HepG2 (cell line): ENCODE results near the gene ANKS1A. TPM values are rescaled to one million over a fixed set of nuclear protein-coding genes. Genes with fewer than 3 reads are reported as not detected.

Experiments used
- ATAC-seq: fragments of 200-7000 bp; cut with Tn5 transposase; 3 replicates; pipeline ENCODE4 v1.9.1; 2020; ENCODE audit warnings: mild to moderate bottlenecking, moderate library complexity
- BruUV-seq: library from RNA; stranded (reverse); fragments of 400-500 nt; replicated peaks from 2 replicates; lab custom pipeline; 2021; lab: Mats Ljungman, UMichigan
- CTCF ChIA-PET: fragments of 300-600 bp; formaldehyde crosslinking; extraction: SDS; loops from one replicate; lab custom pipeline; 2021; ENCODE audit warnings: low total read pairs, inconsistent platforms, low intra/inter-chr PET ratio; lab: Yijun Ruan, JAX
- POLR2A ChIA-PET: fragments of 350-600 bp; sonication (Branson Sonifier 250); formaldehyde crosslinking; loops from one replicate; lab custom pipeline; 2020; ENCODE audit warnings: antibody characterized with exemption, inconsistent platforms; lab: Yijun Ruan, JAX
- DNase-seq: peaks from one replicate; pipeline ENCODE4 v3.0.0-alpha.2; 2015; ENCODE audit warnings: low spot score
- FAIRE-seq: peaks from 3 replicates; lab custom pipeline; 2011; peaks lifted over from hg19 to GRCh38; lab: Jason Lieb, UNC
- H2AFZ ChIP-seq: one replicate; pipeline ENCODE4 v1.6.1; 2011; ENCODE audit warnings: low read length, inconsistent platforms
- H3K27ac ChIP-seq: fragments of 300-600 bp; 3 replicates; pipeline ENCODE4 v1.8.0; 2011; ENCODE audit warnings: mixed run types, mild to moderate bottlenecking, mixed read lengths, low read length, inconsistent platforms; ENCODE audit not compliant: insufficient read depth; ENCODE audit errors: extremely low read length
- H3K27me3 ChIP-seq, 2 experiments: fragments of 200-600 bp in 1 of 2; 2 replicates in 1 of 2; 3 replicates in 1 of 2; pipeline versions ENCODE4 v1.6.0 to v1.8.0; 2011; ENCODE audit warnings: low read length in 2 of 2, mild to moderate bottlenecking in 2 of 2, moderate library complexity in 2 of 2, inconsistent platforms in 1 of 2; ENCODE audit not compliant: insufficient read depth in 2 of 2, control insufficient read depth in 1 of 2
- H3K36me3 ChIP-seq, 2 experiments: fragments of 200-600 bp in 1 of 2; replicated peaks in 1 of 2; 2 replicates in 1 of 2; 3 replicates in 1 of 2; pipeline versions ENCODE4 v1.5.1 to v1.8.0; 2011; ENCODE audit warnings: low read length in 2 of 2, inconsistent platforms in 1 of 2; ENCODE audit not compliant: insufficient read depth in 2 of 2, control insufficient read depth in 1 of 2
- H3K4me1 ChIP-seq: 2 replicates; pipeline ENCODE4 v1.5.1; 2012; ENCODE audit warnings: low read length, inconsistent platforms; ENCODE audit not compliant: insufficient read depth
- H3K4me2 ChIP-seq: 2 replicates; pipeline ENCODE4 v1.6.0; 2011; ENCODE audit warnings: low read depth, low read length, inconsistent platforms
- H3K4me3 ChIP-seq, 3 experiments: fragments of 200-600 bp in 1 of 3; sonication (generic), shearing (Covaris generic) in 1 of 3; replicated peaks in 1 of 3; 2 replicates each; pipeline ENCODE4 v1.5.1; 2011 to 2016; ENCODE audit warnings: low read length in 3 of 3, inconsistent platforms in 2 of 3, low read depth in 2 of 3, mild to moderate bottlenecking in 2 of 3, control low read depth in 1 of 3, mixed read lengths in 1 of 3; ENCODE audit not compliant: insufficient read depth in 1 of 3
- H3K79me2 ChIP-seq: one replicate; pipeline ENCODE4 v1.6.1; 2011; ENCODE audit warnings: low read length, inconsistent platforms; ENCODE audit not compliant: insufficient read depth
- H3K9ac ChIP-seq: 2 replicates; pipeline ENCODE4 v1.6.0; 2011; ENCODE audit warnings: mild to moderate bottlenecking, low read depth, low read length, inconsistent platforms; ENCODE audit not compliant: insufficient read depth
- H3K9me3 ChIP-seq: 2 replicates; pipeline ENCODE4 v1.5.1; 2012; ENCODE audit warnings: mild to moderate bottlenecking, low read length
- H4K20me1 ChIP-seq: 2 replicates; pipeline ENCODE4 v1.6.0; 2011; ENCODE audit warnings: inconsistent platforms, mild to moderate bottlenecking, low read length, moderate library complexity; ENCODE audit not compliant: insufficient read depth
- BCL3 ChIP-seq: sonication (generic); formaldehyde crosslinking; IDR thresholded peaks from 2 replicates; pipeline ENCODE4 v1.5.1; 2020; ENCODE audit warnings: mild to moderate bottlenecking, missing genetic modification reagents, moderate library complexity
- FOXA1 ChIP-seq, 2 experiments: fragments of 450-650 bp in 1 of 2; sonication (generic) in 1 of 2; formaldehyde crosslinking in 1 of 2; IDR thresholded peaks; 2 replicates each; pipeline versions ENCODE4 v1.4.0 to v1.6.1; 2016 to 2020; ENCODE audit warnings: missing genetic modification reagents in 1 of 2
- FOXO1 ChIP-seq: sonication (generic); formaldehyde crosslinking; IDR thresholded peaks from 2 replicates; pipeline ENCODE4 v1.4.0; 2020; ENCODE audit warnings: missing genetic modification reagents
- HES4 ChIP-seq: sonication (generic); formaldehyde crosslinking; IDR thresholded peaks from 2 replicates; pipeline ENCODE4 v1.9.0; 2021; ENCODE audit warnings: mild to moderate bottlenecking, missing genetic modification reagents, borderline replicate concordance
- IKZF1 ChIP-seq: fragments of 450-650 bp; IDR thresholded peaks from 2 replicates; pipeline ENCODE4 v1.7.1; 2016
- KDM1A ChIP-seq: IDR thresholded peaks from 2 replicates; pipeline ENCODE4 v1.6.1; 2016; ENCODE audit warnings: missing compliant biosample characterization
- MEF2D ChIP-seq: sonication (generic); formaldehyde crosslinking; IDR thresholded peaks from 2 replicates; pipeline ENCODE4 v1.5.1; 2020; ENCODE audit warnings: mild to moderate bottlenecking, missing genetic modification reagents
- MLLT10 ChIP-seq: sonication (generic); formaldehyde crosslinking; IDR thresholded peaks from 2 replicates; pipeline ENCODE4 v1.4.0; 2020; ENCODE audit warnings: missing genetic modification reagents
- MXD1 ChIP-seq: sonication (generic); formaldehyde crosslinking; IDR thresholded peaks from 2 replicates; pipeline ENCODE4 v1.4.0; 2020; ENCODE audit warnings: mild to moderate bottlenecking, missing genetic modification reagents
- PHB2 ChIP-seq: fragments of 450-650 bp; IDR thresholded peaks from 2 replicates; pipeline ENCODE4 v1.6.1; 2018; ENCODE audit not compliant: partially characterized antibody
- PRPF4 ChIP-seq: fragments of 200-400 bp; formaldehyde crosslinking; IDR thresholded peaks from 2 replicates; pipeline ENCODE4 v1.6.1; 2016; ENCODE audit warnings: low read length, low read depth; ENCODE audit not compliant: poor library complexity, severe bottlenecking
- RBM22 ChIP-seq: fragments of 200-400 bp; formaldehyde crosslinking; optimal IDR thresholded peaks from 2 replicates; pipeline ENCODE3; 2017; ENCODE audit warnings: mild to moderate bottlenecking, low read length, moderate library complexity
- TRIM24 ChIP-seq: sonication (generic); formaldehyde crosslinking; IDR thresholded peaks from 2 replicates; pipeline ENCODE4 v1.8.0; 2022; ENCODE audit warnings: mild to moderate bottlenecking, missing genetic modification reagents
- ZBTB34 ChIP-seq: sonication (generic); formaldehyde crosslinking; IDR thresholded peaks from 2 replicates; pipeline ENCODE4 v1.8.0; 2022; ENCODE audit warnings: mild to moderate bottlenecking, missing genetic modification reagents
- ZFP36L2 ChIP-seq: sonication (generic); formaldehyde crosslinking; IDR thresholded peaks from 2 replicates; pipeline ENCODE4 v1.4.0; 2020; ENCODE audit warnings: missing genetic modification reagents
- ZKSCAN5 ChIP-seq: sonication (generic); formaldehyde crosslinking; IDR thresholded peaks from 2 replicates; pipeline ENCODE4 v1.5.1; 2020; ENCODE audit warnings: mild to moderate bottlenecking, missing genetic modification reagents
- ZNF329 ChIP-seq: sonication (generic); formaldehyde crosslinking; IDR thresholded peaks from 2 replicates; pipeline ENCODE4 v1.9.0; 2021; ENCODE audit warnings: low read depth, mild to moderate bottlenecking, missing genetic modification reagents
- ZNF7 ChIP-seq: IDR thresholded peaks from 2 replicates; pipeline ENCODE4 v1.6.1; 2016; ENCODE audit warnings: missing biosample characterization, missing genetic modification reagents
- ZNF761 ChIP-seq: sonication (generic); formaldehyde crosslinking; conservative IDR thresholded peaks from 2 replicates; pipeline ENCODE4 v1.4.0; 2020; ENCODE audit warnings: mild to moderate bottlenecking, missing genetic modification reagents
- ZNF816 ChIP-seq: sonication (generic); formaldehyde crosslinking; IDR thresholded peaks from 2 replicates; pipeline ENCODE4 v1.8.0; 2022; ENCODE audit warnings: missing genetic modification reagents, mild to moderate bottlenecking, borderline replicate concordance
- WGBS: methylation state at CpG from one replicate; pipeline ENCODE4 v1.1.6; 2017; ENCODE audit warnings: low lambda C conversion rate; 5-methylcytosine and 5-hydroxymethylcytosine counted together
- in situ Hi-C: cut with HindIII; loops from 2 replicates; pipeline ENCODE4 v1.10.0; 2017; ENCODE audit warnings: low pct_unique_long_range_greater_than_20kb; ENCODE audit not compliant: extremely low pct_ligation_motif_present
- intact Hi-C: fragments of 100-400 bp; cut with micrococcal nuclease; formaldehyde crosslinking; loops from one replicate; pipeline ENCODE4 v1.10.0; 2022; ENCODE audit not compliant: unreplicated experiment
- polyA plus RNA-seq, 8 experiments: library from polyadenylated mRNA; depleted of rRNA in 3 of 8; stranded (reverse) in 7 of 8; unstranded in 1 of 8; fragments of >200 nt; fragmentation: Illumina TruSeq in 4 of 8; extraction: Trizol in 4 of 8; gene quantifications; 2 replicates each; pipeline versions ENCODE4 v1.2.1 to v1.2.3, GENCODE V29; 2011 to 2016; ENCODE audit warnings: low read depth in 4 of 8, missing spikeins in 1 of 8, mixed read lengths in 1 of 8; ENCODE audit not compliant: insufficient read depth in 1 of 8
- total RNA-seq, 5 experiments: library from RNA; depleted of rRNA; stranded (reverse); fragments of >200 nt; fragmentation: Illumina TruSeq; extraction: Trizol; gene quantifications; 2 replicates each; pipeline ENCODE4 v1.2.3, GENCODE V29; 2016; ENCODE audit warnings: low read depth in 1 of 5

ANKS1A gene
- total and polyA plus RNA-seq, 2 of the 13 experiments (the other 11 are each of a cell fraction or from before 2014, with no cell fraction given) = 7.2 to 15.1 TPM

DNA sequence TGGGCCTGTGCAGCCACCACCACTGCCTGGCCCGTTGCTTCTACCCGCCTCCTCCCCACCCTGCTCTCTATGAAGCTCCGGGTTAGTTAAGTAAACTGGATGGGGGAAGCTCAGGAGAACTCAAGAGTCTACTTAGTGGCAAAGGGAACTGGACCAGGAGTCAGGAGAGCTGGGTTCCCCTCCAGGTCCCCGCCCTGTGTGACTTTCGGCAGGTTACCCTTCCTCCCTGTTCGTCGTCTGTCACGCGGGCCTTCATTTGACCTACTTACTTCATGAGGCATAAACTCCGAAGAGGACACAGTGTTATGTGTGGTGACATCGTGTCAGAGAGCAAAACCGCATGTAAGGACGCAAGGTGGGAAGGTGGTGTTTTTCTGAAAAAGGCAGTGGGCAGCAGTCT is 176.8 kb downstream of the ANKS1A start (continued):
- TF ChIP-seq ZKSCAN5 (CRISPR knock-in tag) = no peak
- no peak for TF ChIP-seq PHB2
- no peak for TF ChIP-seq ZFP36L2 (CRISPR knock-in tag)

- no peaks in the 10 kb centered on the region for H3K4me1 ChIP-seq
- no peak overlapping the region for H3K4me3 ChIP-seq
- H4K20me1 ChIP-seq = no peaks in the 10 kb centered on the region
- no peak overlapping the region for H2AFZ ChIP-seq
- no peak overlapping the region for H3K4me2 ChIP-seq
- intact Hi-C loops = no loop called here
- H3K79me2 ChIP-seq = no peaks in the 10 kb centered on the region
- FAIRE-seq (no peak), ATAC-seq (no peak), DNase-seq (no peak)
- ChIA-PET CTCF (no interaction called here), POLR2A (no interaction called here)
- WGBS = 99% methylated on average over 11 of the region's 11 CpGs
- H3K9ac ChIP-seq = no peak overlapping the region
- H3K27me3 ChIP-seq = no peaks in the 10 kb centered on the region
- in situ Hi-C loops = no loop called here
- H3K36me3 ChIP-seq = peaks cover 3 to 9% of the 10 kb centered on the region in 2 experiments; a peak in 4 of 5 replicates
- H3K27ac ChIP-seq = no peak overlapping the region
- BruUV-seq = no TSS peak
- H3K9me3 ChIP-seq = no peaks in the 10 kb centered on the region
- no peak for TF ChIP-seq ZBTB34
- TF ChIP-seq FOXO1 (CRISPR knock-in tag) = no peak
- no peak for TF ChIP-seq KDM1A (CRISPR knock-in tag)
- no peak for TF ChIP-seq IKZF1
- no peak for TF ChIP-seq FOXA1 (IDR thresholded peaks at IDR 0.05)
- no peak for TF ChIP-seq FOXA1 (CRISPR knock-in tag; IDR thresholded peaks at IDR 0.05)
- TF ChIP-seq MEF2D = no peak
- TF ChIP-seq BCL3 (CRISPR knock-in tag) = no peak
- no peak for TF ChIP-seq RBM22
- no peak for TF ChIP-seq ZNF7 (CRISPR knock-in tag)
- no peak for TF ChIP-seq PRPF4
- TF ChIP-seq ZNF329 (CRISPR knock-in tag) = no peak
- no peak for TF ChIP-seq MLLT10
- no peak for TF ChIP-seq MXD1 (CRISPR knock-in tag)
- no peak for TF ChIP-seq HES4 (CRISPR knock-in tag)
- TF ChIP-seq ZNF816 = no peak
- TF ChIP-seq ZNF761 (CRISPR knock-in tag) = no peak
- TF ChIP-seq TRIM24 (CRISPR knock-in tag) = no peak
Observed at GRCh38 chr6:35067234-35067633, 178.2 kb downstream of the ANKS1A start.
